HepG2 (cell line): ENCODE measurements around the gene CCSER1. TPM values are rescaled to one million over a fixed set of nuclear protein-coding genes. Genes with fewer than 3 reads are reported as not detected.

Source experiments
- ATAC-seq: fragments of 200-7000 bp; cut with Tn5 transposase; 3 replicates; pipeline ENCODE4 v1.9.1; 2020; ENCODE audit warnings: mild to moderate bottlenecking, moderate library complexity
- BruUV-seq: library from RNA; stranded (reverse); fragments of 400-500 nt; replicated peaks from 2 replicates; lab custom pipeline; 2021; lab: Mats Ljungman, UMichigan
- CTCF ChIA-PET: fragments of 300-600 bp; formaldehyde crosslinking; extraction: SDS; loops from one replicate; lab custom pipeline; 2021; ENCODE audit warnings: low total read pairs, inconsistent platforms, low intra/inter-chr PET ratio; lab: Yijun Ruan, JAX
- POLR2A ChIA-PET: fragments of 350-600 bp; sonication (Branson Sonifier 250); formaldehyde crosslinking; loops from one replicate; lab custom pipeline; 2020; ENCODE audit warnings: antibody characterized with exemption, inconsistent platforms; lab: Yijun Ruan, JAX
- DNase-seq: peaks from one replicate; pipeline ENCODE4 v3.0.0-alpha.2; 2015; ENCODE audit warnings: low spot score
- FAIRE-seq: peaks from 3 replicates; lab custom pipeline; 2011; peaks lifted over from hg19 to GRCh38; lab: Jason Lieb, UNC
- H2AFZ ChIP-seq: one replicate; pipeline ENCODE4 v1.6.1; 2011; ENCODE audit warnings: low read length, inconsistent platforms
- H3K27ac ChIP-seq: fragments of 300-600 bp; 3 replicates; pipeline ENCODE4 v1.8.0; 2011; ENCODE audit warnings: mixed run types, mild to moderate bottlenecking, mixed read lengths, low read length, inconsistent platforms; ENCODE audit not compliant: insufficient read depth; ENCODE audit errors: extremely low read length
- H3K27me3 ChIP-seq, 2 experiments: fragments of 200-600 bp in 1 of 2; 2 replicates in 1 of 2; 3 replicates in 1 of 2; pipeline versions ENCODE4 v1.6.0 to v1.8.0; 2011; ENCODE audit warnings: low read length in 2 of 2, mild to moderate bottlenecking in 2 of 2, moderate library complexity in 2 of 2, inconsistent platforms in 1 of 2; ENCODE audit not compliant: insufficient read depth in 2 of 2, control insufficient read depth in 1 of 2
- H3K36me3 ChIP-seq, 2 experiments: fragments of 200-600 bp in 1 of 2; replicated peaks in 1 of 2; 2 replicates in 1 of 2; 3 replicates in 1 of 2; pipeline versions ENCODE4 v1.5.1 to v1.8.0; 2011; ENCODE audit warnings: low read length in 2 of 2, inconsistent platforms in 1 of 2; ENCODE audit not compliant: insufficient read depth in 2 of 2, control insufficient read depth in 1 of 2
- H3K4me1 ChIP-seq: 2 replicates; pipeline ENCODE4 v1.5.1; 2012; ENCODE audit warnings: low read length, inconsistent platforms; ENCODE audit not compliant: insufficient read depth
- H3K4me2 ChIP-seq: 2 replicates; pipeline ENCODE4 v1.6.0; 2011; ENCODE audit warnings: low read depth, low read length, inconsistent platforms
- H3K4me3 ChIP-seq, 3 experiments: fragments of 200-600 bp in 1 of 3; sonication (generic), shearing (Covaris generic) in 1 of 3; replicated peaks in 1 of 3; 2 replicates each; pipeline ENCODE4 v1.5.1; 2011 to 2016; ENCODE audit warnings: low read length in 3 of 3, inconsistent platforms in 2 of 3, low read depth in 2 of 3, mild to moderate bottlenecking in 2 of 3, control low read depth in 1 of 3, mixed read lengths in 1 of 3; ENCODE audit not compliant: insufficient read depth in 1 of 3
- H3K79me2 ChIP-seq: one replicate; pipeline ENCODE4 v1.6.1; 2011; ENCODE audit warnings: low read length, inconsistent platforms; ENCODE audit not compliant: insufficient read depth
- H3K9ac ChIP-seq: 2 replicates; pipeline ENCODE4 v1.6.0; 2011; ENCODE audit warnings: mild to moderate bottlenecking, low read depth, low read length, inconsistent platforms; ENCODE audit not compliant: insufficient read depth
- H3K9me3 ChIP-seq: 2 replicates; pipeline ENCODE4 v1.5.1; 2012; ENCODE audit warnings: mild to moderate bottlenecking, low read length
- H4K20me1 ChIP-seq: 2 replicates; pipeline ENCODE4 v1.6.0; 2011; ENCODE audit warnings: inconsistent platforms, mild to moderate bottlenecking, low read length, moderate library complexity; ENCODE audit not compliant: insufficient read depth
- CAMTA2 ChIP-seq: sonication (generic); formaldehyde crosslinking; IDR thresholded peaks from 2 replicates; pipeline ENCODE4 v1.4.0; 2020; ENCODE audit warnings: mild to moderate bottlenecking, missing genetic modification reagents, borderline replicate concordance
- ELF3 ChIP-seq: IDR thresholded peaks from 2 replicates; pipeline ENCODE4 v1.6.1; 2016; ENCODE audit warnings: missing genetic modification reagents, missing compliant biosample characterization
- MTERF4 ChIP-seq: sonication (generic); formaldehyde crosslinking; IDR thresholded peaks from 2 replicates; pipeline ENCODE4 v1.8.0; 2023; ENCODE audit warnings: mild to moderate bottlenecking, missing genetic modification reagents
- PCBP2 ChIP-seq: fragments of 200-400 bp; formaldehyde crosslinking; optimal IDR thresholded peaks from 2 replicates; pipeline ENCODE3; 2018; ENCODE audit warnings: low read length, low read depth; ENCODE audit not compliant: poor library complexity, severe bottlenecking
- SP5 ChIP-seq: IDR thresholded peaks from 2 replicates; pipeline ENCODE4 v1.6.1; 2016; ENCODE audit warnings: low read depth, borderline replicate concordance
- STAG1 ChIP-seq: sonication (generic); formaldehyde crosslinking; IDR thresholded peaks from 2 replicates; pipeline ENCODE4 v1.4.0; 2020; ENCODE audit warnings: missing genetic modification reagents
- WIZ ChIP-seq: sonication (generic); formaldehyde crosslinking; IDR thresholded peaks from 2 replicates; pipeline ENCODE4 v1.5.1; 2020; ENCODE audit warnings: mild to moderate bottlenecking, missing genetic modification reagents
- ZNF317 ChIP-seq: sonication (generic); formaldehyde crosslinking; IDR thresholded peaks from 2 replicates; pipeline ENCODE4 v1.5.0; 2020; ENCODE audit warnings: mild to moderate bottlenecking, missing genetic modification reagents
- ZNF546 ChIP-seq: sonication (generic); formaldehyde crosslinking; conservative IDR thresholded peaks from 2 replicates; pipeline ENCODE4 v1.8.1; 2023; ENCODE audit warnings: mild to moderate bottlenecking, missing genetic modification reagents
- ZNF747 ChIP-seq: sonication (generic); formaldehyde crosslinking; IDR thresholded peaks from 2 replicates; pipeline ENCODE4 v1.8.1; 2023; ENCODE audit warnings: missing genetic modification reagents, mild to moderate bottlenecking, borderline replicate concordance
- ZNF749 ChIP-seq: sonication (generic); formaldehyde crosslinking; IDR thresholded peaks from 2 replicates; pipeline ENCODE4 v1.8.0; 2022; ENCODE audit warnings: mild to moderate bottlenecking, missing genetic modification reagents, moderate library complexity, borderline replicate concordance
- ZNF780A ChIP-seq: sonication (generic); formaldehyde crosslinking; IDR thresholded peaks from 2 replicates; pipeline ENCODE4 v1.8.0; 2022; ENCODE audit warnings: mild to moderate bottlenecking, missing genetic modification reagents, moderate library complexity
- ZNF879 ChIP-seq: sonication (generic); formaldehyde crosslinking; IDR thresholded peaks from 2 replicates; pipeline ENCODE4 v1.8.1; 2023; ENCODE audit warnings: missing genetic modification reagents
- whole genome bisulfite sequencing: methylation state at CpG from one replicate; pipeline ENCODE4 v1.1.6; 2017; ENCODE audit warnings: low lambda C conversion rate; 5-methylcytosine and 5-hydroxymethylcytosine counted together
- in situ Hi-C: cut with HindIII; loops from 2 replicates; pipeline ENCODE4 v1.10.0; 2017; ENCODE audit warnings: low pct_unique_long_range_greater_than_20kb; ENCODE audit not compliant: extremely low pct_ligation_motif_present
- intact Hi-C: fragments of 100-400 bp; cut with micrococcal nuclease; formaldehyde crosslinking; loops from one replicate; pipeline ENCODE4 v1.10.0; 2022; ENCODE audit not compliant: unreplicated experiment
- polyA plus RNA-seq, 8 experiments: library from polyadenylated mRNA; depleted of rRNA in 3 of 8; stranded (reverse) in 7 of 8; unstranded in 1 of 8; fragments of >200 nt; fragmentation: Illumina TruSeq in 4 of 8; extraction: Trizol in 4 of 8; gene quantifications; 2 replicates each; pipeline versions ENCODE4 v1.2.1 to v1.2.3, GENCODE V29; 2011 to 2016; ENCODE audit warnings: low read depth in 4 of 8, missing spikeins in 1 of 8, mixed read lengths in 1 of 8; ENCODE audit not compliant: insufficient read depth in 1 of 8
- total RNA-seq, 5 experiments: library from RNA; depleted of rRNA; stranded (reverse); fragments of >200 nt; fragmentation: Illumina TruSeq; extraction: Trizol; gene quantifications; 2 replicates each; pipeline ENCODE4 v1.2.3, GENCODE V29; 2016; ENCODE audit warnings: low read depth in 1 of 5

The CCSER1 gene
- total and polyA plus RNA-seq, 2 of the 13 experiments (the other 11 are each of a cell fraction or from before 2014, with no cell fraction given): not detected

DNA sequence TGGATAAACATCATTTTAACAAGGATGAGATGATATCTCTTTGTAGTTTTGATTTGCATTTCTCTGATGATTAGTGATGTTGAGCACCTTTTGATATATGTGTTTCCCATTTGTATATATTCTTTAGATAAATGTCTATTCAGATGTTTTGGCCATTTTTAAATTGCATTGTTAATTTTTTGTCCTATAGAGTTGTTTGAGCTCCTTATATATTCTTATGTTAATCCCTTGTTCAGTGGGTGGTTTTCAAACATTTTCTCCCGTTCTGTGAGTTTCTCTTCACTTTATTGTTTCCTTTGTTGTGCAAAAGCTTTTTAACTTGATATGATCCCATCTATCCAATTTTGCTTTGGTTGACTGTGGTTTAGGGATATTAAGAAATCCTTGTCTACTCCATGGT is 606.0 kb downstream of the CCSER1 start:
- CTCF ChIA-PET: no interaction called here
- in situ Hi-C loops: no loop called here
- no peak for ATAC-seq

GRCh38 chr4:90745176-90745575 is 618.0 kb downstream of the CCSER1 start:
- H3K4me3 ChIP-seq: no peak overlapping the region
- H3K4me2 ChIP-seq: no peak overlapping the region
- no peaks in the 10 kb centered on the region for H3K79me2 ChIP-seq
- FAIRE-seq: no peak
- H3K36me3 ChIP-seq: no peaks in the 10 kb centered on the region
- no peak for DNase-seq
- CTCF ChIA-PET: no interaction called here
- H3K9me3 ChIP-seq: no peaks in the 10 kb centered on the region; the same call in 1 of the 2 replicates
- H3K27me3 ChIP-seq: no peaks in the 10 kb centered on the region
- intact Hi-C loops (no loop called here), in situ Hi-C loops (no loop called here)
- TF ChIP-seq ZNF780A (no peak), MTERF4 (no peak), ZNF749 (CRISPR knock-in tag) (no peak), CAMTA2 (CRISPR knock-in tag) (no peak)
- H3K27ac ChIP-seq: no peak overlapping the region
- no peaks in the 10 kb centered on the region for H3K4me1 ChIP-seq
- no peaks in the 10 kb centered on the region for H4K20me1 ChIP-seq
- POLR2A ChIA-PET: no interaction called here
- H2AFZ ChIP-seq: no peak overlapping the region
- no TSS peak for BruUV-seq
- 73% methylated on average over 4 of the region's 4 CpGs for WGBS
- ATAC-seq: no peak
- H3K9ac ChIP-seq: no peak overlapping the region

More for the DNA sequence above, 606.0 kb downstream of the CCSER1 start:
- BruUV-seq: no TSS peak
- Histone ChIP-seq H3K36me3 (no peaks in the 10 kb centered on the region), H3K9me3 (no peaks in the 10 kb centered on the region; the same call in 1 of the 2 replicates)
- POLR2A ChIA-PET: no interaction called here
- TF ChIP-seq SP5 (CRISPR knock-in tag) (no peak), PCBP2 (no peak), ELF3 (no peak), ZNF879 (no peak), STAG1 (CRISPR knock-in tag) (no peak), ZNF546 (CRISPR knock-in tag) (no peak), ZNF317 (no peak), WIZ (no peak), ZNF747 (no peak)
- TF ChIP-seq, all 625 proteins: peak for 0
- no peak overlapping the region for H3K4me2 ChIP-seq
- intact Hi-C loops: no loop called here
- FAIRE-seq (no peak), DNase-seq (no peak)
- H3K27ac ChIP-seq: no peak overlapping the region
- 0% methylated on average over 1 of the region's 1 CpG for WGBS
- no peak overlapping the region for H3K9ac ChIP-seq
- H3K27me3 ChIP-seq: no peaks in the 10 kb centered on the region
- H3K4me1 ChIP-seq: no peaks in the 10 kb centered on the region
- H4K20me1 ChIP-seq: no peaks in the 10 kb centered on the region
- H2AFZ ChIP-seq: no peak overlapping the region
- no peaks in the 10 kb centered on the region for H3K79me2 ChIP-seq
- no peak overlapping the region for H3K4me3 ChIP-seq
